HG02870 (cell line): ENCODE results near the gene OR10H3.
"Not testable (repeated sequence)": the region's sequence is repeated elsewhere in the genome, so short reads cannot be mapped to it uniquely, and the experiment has no call there.

Experiments used
- ATAC-seq: cut with Tn5 transposase; IDR thresholded peaks from one replicate; pipeline ENCODE4 v1.9.1; 2021; ENCODE audit warnings: mild to moderate bottlenecking, moderate library complexity; ENCODE audit not compliant: unreplicated experiment

OR10H3 gene

GRCh38 chr19:15776991-15777970 is 39.5 kb downstream of the OR10H3 start:
- ATAC-seq = no peak

- ATAC-seq = no peak
Observed at GRCh38 chr19:15779756-15780476, 42.1 kb downstream of the OR10H3 start.

GRCh38 chr19:15780610-15781418 is 43.0 kb downstream of the OR10H3 start:
- ATAC-seq = no peak

- no peak for ATAC-seq
Observed at GRCh38 chr19:15781661-15782060, 43.9 kb downstream of the OR10H3 start.

GRCh38 chr19:15782211-15782610 is 44.4 kb downstream of the OR10H3 start:
- no peak for ATAC-seq

GRCh38 chr19:15782896-15783295 is 45.1 kb downstream of the OR10H3 start:
- ATAC-seq = not testable (repeated sequence)

- ATAC-seq = no peak
Observed at GRCh38 chr19:15787611-15788155, 49.9 kb downstream of the OR10H3 start, which contains the start of gene OR10H5. OR10H5 (plus strand) TSS chr19:15787661; CDS start chr19:15794049, 6,388 bp downstream.

- ATAC-seq = no peak
Observed at GRCh38 chr19:15788594-15789270, 50.9 kb downstream of the OR10H3 start.

- no peak for ATAC-seq
Observed at GRCh38 chr19:15790096-15790495, 52.3 kb downstream of the OR10H3 start.
